ENCODE results near the gene FUT3.

- TF ChIP-seq TAF1 (IDR thresholded peaks at IDR 0.05; ENCODE audit: borderline replicate concordance, insufficient read depth, low read length) (no peak), POLR2AphosphoS5 (IDR thresholded peaks at IDR 0.05; ENCODE audit: low read depth, low read length) (no peak), REST (IDR thresholded peaks at IDR 0.05; ENCODE audit: insufficient read depth in 1 of 2, low read depth in 2 of 2, low read length in 2 of 2) (no peak), SIN3A (IDR thresholded peaks at IDR 0.05; ENCODE audit: borderline replicate concordance, insufficient read depth, low read length) (no peak)
These were observed 51.7 kb downstream of the FUT3 start for GRCh38 chr19:5799247-5800241.

All from PFSK-1 (cell line).